ENCODE measurements around the gene SH3BP4.
"Not testable (repeated sequence)": the region's sequence is repeated elsewhere in the genome, so short reads cannot be mapped to it uniquely, and the experiment has no call there.

The SH3BP4 gene

DNA sequence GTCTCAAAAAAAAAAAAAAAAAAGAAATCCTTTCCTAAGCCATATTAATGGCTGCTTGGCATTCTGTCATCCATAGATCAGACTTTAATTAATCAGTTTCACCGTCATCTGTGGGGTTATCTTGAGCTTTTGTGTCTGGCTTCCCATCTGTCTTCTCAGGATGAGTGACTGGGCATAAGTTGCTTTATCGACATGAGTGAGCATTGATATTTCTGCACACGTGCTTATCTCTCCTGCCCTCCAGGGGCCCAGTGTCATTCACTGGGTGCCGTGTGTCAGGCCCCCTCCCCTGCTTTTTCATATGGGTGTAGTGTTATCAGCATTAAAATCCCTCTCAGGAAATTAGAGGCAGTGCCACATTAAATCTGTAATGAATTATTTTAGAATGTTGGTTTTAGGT, 65.6 kb downstream of the SH3BP4 start:
- DNase-seq (ENCODE audit: low read depth), result no peak

DNA sequence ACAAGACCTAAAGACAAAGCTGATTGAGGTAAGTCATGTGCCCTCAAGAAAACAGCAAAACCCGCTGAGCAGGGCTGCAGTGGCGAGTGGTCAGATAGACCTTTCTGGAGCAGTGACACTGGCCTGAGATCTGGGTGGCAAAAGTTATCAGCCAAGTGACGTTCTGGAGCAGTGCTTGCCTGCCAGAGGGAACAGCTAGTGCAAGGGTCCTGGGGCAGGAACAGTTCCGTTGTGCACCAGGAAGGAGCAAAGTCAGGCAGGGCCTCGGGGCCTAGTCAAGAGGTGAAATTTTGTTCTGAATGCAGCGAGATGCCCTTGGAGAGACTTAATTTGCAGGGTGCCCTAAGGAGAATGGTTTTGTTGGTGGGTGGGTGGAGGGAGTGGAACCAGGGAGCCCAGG, 67.0 kb downstream of the SH3BP4 start:
- no peak for DNase-seq (ENCODE audit: low read depth)

DNA sequence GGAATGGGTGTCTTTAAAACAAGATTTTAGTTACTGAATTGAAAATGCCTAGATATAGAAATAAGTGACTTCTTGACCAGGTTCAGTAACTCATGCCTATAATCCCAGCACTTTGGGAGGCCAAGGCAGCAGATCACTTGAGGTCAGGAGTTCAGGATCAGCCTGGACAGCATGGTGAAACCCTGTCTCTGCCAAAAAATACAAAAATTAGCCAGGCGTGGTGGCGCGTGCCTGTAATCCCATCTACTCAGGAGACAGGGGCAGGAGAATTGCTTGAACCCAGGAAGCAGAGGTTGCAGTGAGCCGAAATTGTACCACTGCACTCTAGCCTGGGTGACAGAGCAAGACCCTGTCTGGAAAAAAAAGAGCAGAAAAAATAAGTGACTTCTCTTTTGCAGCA, 68.3 kb downstream of the SH3BP4 start:
- DNase-seq (ENCODE audit: low read depth), result not testable (repeated sequence)

DNA sequence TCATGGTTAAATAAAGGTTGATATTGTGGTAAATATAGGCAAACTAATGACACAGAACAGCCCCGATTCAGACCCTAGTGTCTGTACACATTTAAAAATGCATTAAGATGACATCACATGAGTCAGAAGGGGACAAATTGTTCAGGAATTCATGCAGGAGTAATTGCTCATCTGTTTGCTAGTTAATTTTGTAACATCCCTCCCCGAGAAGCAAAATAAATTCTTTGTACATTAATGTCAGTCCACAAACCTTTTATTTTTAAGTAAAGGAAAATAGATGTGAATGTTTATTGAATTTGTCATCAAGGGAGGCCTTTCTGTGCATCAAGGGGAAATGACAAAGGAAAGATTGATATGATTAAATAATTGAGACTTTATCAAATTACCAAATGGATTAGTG, 69.9 kb downstream of the SH3BP4 start:
- DNase-seq (ENCODE audit: low read depth), result peak; percentile 82

DNA sequence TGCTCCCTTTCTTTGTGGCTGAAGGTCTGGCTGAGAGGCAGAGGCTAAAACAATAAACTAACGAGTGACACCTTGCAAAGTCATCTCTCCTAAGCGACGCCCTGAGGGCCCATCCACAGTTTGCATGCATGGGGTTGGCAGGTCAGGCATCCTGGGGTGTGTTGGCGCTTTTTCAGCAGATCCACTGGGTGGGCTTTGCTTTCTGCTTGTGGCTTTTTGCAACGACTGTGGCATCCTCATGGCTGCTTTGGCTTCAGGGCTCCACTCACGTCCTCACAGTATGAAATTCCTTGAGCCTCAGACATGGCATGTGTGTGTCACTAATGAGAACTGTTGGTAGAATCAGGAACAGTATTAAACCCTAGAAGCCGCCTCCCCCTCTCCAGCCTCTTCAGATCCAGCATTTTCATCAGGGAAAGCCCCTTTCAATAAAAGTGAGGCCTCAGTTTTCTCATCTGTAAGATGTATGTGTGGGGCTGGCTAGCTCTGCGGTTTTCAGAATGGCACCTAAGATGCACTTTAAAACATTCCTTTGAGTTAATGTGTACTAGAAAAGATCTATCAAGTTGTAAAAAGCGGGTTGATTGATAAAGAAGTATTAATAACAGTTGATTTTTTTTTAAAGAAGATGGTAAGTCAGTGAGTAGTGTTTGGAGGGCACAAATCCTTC, 72.5 kb downstream of the SH3BP4 start:
- DNase-seq (ENCODE audit: low read depth), result peak; percentile 44

DNA sequence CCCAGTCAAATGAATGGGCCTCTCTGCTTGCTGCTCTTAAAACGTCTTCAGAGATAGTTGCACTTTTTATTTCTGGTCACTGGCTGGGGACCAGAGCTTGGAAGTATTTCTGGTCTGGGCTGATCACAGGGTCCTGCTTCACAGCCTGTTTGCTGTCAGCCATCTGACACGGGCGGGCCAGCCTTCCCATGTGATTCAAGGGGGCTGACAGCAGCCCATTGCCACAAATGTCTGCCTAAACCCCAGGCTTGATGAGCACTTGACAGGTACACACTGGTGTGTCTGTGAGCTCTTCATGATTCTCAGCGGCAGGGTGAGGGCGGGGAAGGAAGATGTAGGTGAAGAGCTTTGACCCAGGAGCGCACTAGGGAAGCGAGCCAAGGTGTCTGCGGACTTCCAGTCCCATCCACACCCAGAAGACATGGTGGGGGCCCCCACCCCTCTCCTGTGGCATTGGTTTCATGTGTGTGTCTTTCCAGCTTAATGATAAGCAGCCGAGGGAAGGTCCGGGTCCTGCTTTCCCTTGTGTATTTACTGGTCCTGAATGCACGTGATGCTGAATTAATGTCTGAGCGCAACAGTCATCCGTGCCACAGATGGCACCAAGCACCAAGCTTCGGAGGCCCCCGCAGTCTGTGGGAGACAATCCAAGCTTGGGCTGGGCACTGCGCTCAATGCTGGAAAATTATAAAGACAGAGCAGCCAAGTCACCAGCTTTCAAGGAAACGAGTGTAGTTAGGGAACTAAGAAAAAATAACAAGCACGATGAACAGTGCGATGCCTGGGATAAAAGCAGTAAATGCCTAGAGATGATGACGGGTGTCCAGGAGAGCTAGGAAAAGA, 73.3 kb downstream of the SH3BP4 start:
- no peak for DNase-seq (ENCODE audit: low read depth)

DNA sequence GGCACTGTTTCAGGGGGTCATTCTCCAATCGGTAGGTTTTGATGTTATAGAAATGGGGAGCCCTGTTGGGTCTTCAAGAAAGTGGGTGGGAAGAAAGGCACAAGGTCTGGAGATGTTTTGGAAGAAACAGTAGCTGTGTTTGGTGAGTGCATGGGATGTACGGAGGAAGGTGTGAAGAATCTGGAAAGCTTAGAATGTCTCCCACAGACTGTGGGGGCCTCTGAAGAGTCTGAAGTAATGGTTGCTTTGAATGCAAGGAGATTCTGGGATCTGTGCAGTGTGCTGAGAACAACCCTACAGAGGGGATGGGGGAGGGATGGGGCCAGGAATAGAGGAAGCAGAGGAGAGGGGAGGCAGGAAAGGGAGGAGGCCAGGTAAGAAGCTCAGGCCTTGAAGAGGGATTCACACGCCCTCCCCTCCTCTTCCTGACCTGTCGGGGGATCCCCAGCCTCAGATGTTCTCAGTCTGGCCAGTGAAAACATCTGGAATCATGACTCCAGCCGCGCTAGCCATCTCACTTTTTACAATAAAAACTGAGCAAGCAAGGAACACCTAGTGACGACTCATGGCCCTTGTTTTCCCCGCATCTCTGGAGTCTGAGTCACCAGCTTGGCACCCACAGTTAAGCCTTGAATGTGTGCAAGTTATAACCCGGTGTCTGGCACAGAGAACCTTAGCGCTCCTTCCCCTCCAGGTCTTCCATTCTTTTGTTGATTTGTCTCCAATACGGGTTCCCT, 74.2 kb downstream of the SH3BP4 start:
- DNase-seq (ENCODE audit: low read depth), result peak; percentile 71

DNA sequence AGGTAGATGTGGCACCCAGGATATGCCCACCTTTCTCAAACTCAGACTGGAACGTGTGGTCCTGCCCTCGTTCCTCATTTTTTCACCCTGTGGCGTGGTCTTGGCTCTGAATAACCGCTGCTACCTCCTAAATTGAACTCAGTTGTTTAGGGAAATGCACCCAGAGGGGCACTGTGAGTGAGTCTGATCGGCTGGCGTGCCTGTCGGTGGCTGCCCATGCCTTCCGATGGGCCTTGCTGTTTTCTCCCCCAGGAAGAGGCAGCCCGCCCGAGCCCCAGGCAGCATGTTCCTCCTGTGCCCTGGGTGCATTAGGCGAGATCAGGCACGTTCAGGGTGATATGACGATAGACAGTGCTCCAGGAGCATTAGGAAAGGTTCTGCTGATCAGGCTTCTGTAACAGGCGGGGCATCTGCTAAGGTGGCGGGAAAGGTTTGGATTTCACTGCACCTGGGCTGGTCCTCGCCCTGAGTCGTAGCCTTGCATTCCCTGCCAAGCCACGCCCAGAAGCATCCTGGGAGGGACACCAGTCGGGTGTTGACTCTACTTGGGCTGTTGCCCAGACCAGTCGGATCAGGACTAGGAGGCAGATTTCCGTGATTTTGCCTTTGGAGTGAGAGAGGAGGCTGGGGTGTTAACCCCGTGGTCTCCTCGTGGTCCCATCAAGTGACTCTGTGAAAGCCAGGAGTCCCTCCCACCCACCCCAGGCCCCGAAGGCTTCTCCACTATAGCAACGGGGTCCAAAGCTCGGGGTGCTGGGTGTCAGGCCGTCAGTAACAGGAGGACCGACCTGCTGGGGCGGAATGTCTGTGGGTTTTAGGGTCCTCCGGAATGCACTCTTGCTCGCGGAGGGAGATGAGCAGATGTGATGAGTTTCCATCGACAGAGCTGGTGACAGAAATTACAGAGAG, 75.1 kb downstream of the SH3BP4 start:
- peak; percentile 65 for DNase-seq (ENCODE audit: low read depth)

DNA sequence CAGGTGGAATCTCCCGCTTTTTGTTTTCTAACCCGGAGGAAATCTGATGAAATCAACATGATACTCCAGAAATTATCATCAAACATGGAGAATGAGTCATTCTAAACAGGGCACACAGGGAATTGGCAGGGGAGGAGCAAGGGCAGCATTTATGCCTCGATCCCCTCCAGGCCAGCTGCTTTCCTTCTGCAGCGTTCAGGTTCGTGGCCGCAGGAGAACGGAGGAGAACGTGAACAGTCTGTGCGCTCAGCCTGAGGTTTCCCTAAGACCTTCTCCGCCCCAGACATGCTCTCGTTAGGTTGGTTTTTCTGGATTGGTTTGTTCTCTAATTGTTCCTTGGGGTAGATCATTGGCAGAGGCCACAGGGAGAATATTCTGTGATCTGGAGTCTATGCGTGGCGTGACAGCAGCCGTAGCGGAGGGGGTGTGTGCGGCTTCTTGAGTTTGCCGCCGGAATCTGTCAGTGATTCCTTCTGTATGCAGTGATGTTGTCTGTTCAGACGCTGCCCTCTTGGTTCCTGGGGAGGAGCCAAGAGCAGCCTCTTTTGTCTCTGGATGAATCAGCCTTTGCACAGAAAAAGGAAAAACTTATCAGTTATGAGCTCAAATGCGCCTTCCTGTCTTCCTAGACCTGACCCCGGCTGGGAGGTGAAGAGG, 75.9 kb downstream of the SH3BP4 start:
- DNase-seq (ENCODE audit: low read depth), result peak; percentile 83

DNA sequence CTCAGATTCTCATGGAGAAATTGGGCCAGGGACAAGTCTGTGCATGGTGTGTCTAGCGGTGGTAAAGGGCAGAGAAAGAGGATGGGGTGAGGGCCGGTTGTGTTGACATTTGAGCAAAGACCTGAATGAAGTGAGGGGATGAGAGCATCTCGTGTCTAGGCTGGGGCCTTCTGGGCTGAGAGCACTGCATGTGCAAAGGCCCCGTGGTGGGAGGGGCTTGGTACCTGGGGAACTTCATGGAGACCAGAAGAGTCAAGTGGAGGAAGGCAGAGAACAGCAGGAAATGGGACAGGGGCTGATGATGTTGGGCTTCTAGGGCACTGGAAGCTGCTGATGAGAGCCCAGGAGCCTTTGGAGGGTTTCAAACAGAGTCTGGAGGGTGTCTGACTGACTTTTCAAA, 76.8 kb downstream of the SH3BP4 start:
- DNase-seq (ENCODE audit: low read depth), result no peak

DNA sequence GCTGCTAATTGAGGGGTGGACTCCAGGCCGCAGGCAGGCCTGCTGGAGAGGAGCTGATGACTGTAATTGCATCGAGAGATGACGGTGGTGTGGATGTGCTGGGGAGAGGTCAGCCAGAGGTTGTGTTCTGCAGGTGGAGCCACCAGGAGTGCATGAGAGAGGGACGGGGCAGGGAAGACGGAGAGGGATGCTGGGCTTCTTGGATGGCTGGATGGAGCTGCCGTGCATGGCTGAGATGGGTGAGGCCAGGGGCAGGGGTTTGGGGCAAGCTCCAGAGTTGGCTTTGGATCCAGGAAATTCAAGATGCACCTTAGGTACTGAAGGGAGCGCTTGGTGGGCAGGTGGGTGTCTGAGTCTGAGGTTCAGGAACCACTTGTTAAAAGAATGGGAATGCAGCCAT, 77.2 kb downstream of the SH3BP4 start:
- no peak for DNase-seq (ENCODE audit: low read depth)

DNA sequence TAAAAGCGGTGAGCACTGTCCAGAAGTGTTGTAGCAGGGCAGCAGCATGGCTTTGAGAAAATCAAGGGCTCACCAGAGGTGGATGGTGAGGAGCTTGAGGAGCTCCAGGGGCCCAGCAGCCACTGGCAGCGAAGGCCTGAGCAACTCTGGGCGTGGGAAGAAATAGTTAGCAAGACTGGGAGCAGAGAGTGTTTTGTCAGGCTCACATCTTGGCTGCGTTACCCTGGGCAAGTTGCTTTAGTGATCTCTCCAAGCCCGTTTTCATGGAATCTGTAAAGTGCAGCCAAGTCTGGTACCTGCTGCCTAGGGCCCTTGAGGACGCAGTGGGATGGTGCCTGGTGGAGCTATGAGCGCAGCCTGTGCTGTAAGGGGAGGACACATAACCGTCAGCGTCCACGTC, 78.3 kb downstream of the SH3BP4 start:
- no peak for DNase-seq (ENCODE audit: low read depth)

DNA sequence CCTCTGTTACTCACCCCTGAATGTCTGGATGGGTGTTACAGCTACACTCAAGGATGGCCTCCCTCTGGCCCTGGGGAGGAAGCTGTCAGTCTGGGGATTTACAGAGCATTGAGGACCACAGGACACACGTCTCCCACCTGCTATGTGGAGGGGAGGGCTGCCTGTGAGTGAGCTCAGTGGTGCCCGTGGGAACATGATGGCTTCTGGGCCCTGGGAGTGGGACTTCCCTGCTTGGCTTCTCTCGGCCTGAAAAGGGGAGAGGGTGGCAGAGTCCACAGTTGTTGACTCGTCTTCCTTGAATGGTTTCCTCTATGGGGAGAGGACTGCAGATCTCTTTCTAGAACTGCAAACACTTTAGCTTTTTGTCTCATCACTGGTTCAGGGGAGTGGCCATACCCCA, 79.1 kb downstream of the SH3BP4 start:
- no peak for DNase-seq (ENCODE audit: low read depth)

DNA sequence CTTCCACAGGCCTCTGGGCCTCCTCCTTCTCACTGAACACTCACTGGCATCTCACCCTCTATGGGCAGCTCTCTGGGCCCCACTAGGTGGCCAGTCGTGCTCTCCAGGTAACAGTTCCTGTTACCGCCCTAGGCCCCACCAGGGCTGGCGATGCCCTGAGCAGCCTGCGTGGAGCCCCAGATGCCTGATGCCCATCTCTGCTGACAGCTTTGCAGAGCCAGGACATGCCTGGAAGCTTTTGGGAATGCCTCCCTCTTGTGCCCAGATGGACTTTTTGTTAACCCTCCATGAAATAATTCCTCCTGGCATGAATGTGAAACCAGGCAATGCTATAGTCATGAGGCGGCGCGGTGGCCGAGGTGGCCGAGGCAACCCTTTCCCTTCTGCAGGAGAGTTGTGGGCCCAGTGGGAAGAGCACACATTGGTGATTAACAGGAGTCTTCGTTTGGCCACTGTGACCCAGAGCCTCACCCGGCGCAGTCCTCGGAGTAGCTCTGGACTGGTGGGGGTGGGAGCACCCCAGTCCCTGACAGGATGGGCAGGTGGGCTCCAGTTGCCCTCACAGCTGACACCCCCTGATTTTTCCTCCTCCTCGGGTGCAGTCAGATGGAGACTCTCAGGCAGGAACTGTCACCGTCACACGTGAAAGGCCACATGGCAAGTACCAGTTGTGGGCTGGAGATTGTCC, 80.0 kb downstream of the SH3BP4 start:
- DNase-seq (ENCODE audit: low read depth), result no peak

DNA sequence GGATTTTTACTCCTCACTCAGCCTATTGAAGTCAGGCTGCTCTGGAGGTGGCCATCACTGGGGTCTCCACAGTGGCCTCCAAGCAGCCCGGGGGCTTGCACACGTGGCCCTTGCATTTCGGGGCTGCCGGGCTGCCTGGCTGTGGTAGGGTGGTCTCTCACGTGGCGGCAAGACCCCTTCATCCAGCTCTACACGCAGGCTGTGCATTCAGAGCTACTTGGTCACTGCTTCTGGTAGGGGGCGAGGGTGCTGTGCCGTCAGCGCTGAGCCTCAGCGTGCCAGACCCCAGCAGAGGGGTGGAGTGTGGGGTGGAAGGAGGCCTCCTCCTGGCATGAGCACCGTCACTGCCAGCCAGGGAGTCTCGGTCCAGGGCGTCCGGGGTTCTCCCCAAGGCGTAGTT, 80.6 kb downstream of the SH3BP4 start:
- DNase-seq (ENCODE audit: low read depth), result no peak

DNA sequence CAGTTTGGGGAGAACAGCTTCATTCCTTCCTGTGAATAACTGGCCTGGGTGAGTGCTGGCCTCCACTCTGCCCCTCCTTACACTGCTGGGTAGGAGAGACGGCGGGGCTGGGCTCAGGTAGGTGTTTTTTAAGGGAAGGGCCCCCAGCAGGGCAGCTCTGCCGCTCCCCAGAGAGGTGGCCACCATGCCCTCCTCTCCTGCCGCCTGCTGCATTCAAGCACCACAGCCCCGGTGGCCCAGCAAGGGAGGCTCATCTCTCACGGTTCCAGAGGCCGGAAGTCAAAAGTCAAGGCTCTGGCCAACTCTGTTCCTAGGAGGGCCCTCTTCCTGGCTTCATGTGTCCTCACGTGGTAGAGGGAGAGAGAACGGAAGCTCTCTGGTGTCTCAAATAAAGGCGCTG, 81.1 kb downstream of the SH3BP4 start:
- DNase-seq (ENCODE audit: low read depth), result no peak

DNA sequence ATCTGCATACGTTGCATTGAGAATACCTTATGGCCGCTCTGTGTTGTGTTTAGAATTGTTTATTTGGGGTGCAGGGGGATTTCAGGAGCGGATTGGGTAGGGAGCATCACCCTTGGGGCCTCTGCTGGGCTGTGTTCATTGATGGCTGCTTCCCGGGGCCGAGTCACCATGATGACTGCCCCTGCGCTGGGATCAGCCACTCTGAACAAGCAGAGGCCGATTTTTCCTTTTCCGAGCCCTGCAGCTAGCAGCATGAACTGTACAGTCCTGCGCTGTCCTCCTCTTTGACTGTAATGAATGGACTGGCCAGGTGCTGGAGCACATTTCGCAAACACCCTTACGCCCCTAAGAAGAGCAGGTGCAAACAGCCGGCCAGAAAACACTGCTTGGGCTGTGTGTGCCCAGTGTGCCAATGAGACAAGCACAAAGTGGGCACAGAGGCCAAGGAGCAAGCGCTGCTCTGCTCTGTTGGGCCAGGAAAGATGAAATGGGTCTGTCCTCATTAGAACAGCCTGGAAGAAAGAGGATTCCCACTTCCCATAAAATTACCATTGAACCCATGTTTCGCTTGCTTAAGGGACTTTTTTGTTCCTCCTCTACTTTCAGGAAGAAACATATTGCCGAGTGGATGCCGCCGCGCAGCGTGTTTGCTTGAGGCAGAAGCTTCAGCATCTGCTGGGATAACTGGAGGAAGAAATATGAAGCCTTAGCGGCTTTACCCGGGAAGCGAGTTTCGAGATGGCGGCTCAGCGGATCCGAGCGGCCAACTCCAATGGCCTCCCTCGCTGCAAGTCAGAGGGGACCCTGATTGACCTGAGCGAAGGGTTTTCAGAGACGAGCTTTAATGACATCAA, 82.7 kb downstream of the SH3BP4 start:
- DNase-seq (ENCODE audit: low read depth), result no peak

DNA sequence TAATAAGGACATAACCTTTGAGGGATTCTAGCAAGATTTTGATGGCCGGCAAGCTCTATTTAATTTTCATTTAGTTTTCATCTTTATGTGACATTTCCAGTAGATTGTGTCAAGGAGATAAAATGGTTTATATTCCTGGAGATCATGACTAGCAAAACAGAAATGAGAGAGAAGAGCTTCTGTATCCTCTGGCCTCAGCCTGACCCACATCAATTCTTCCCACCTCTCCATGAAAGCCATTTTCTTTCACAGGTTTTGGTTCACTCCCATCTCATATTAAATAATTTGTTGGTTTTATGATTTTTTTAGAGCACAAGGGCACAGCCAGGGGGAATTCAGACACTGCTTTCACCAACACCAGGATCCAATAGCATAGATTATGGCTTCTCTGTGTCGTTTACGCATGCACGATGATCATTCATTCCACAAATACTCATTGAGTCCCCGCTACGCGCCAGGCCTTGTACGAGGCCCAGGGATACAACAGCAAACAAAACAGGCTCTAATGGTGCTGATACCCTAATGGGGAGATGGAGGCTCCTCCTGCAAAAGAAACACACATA, 85.9 kb downstream of the SH3BP4 start:
- DNase-seq (ENCODE audit: low read depth), result no peak

DNA sequence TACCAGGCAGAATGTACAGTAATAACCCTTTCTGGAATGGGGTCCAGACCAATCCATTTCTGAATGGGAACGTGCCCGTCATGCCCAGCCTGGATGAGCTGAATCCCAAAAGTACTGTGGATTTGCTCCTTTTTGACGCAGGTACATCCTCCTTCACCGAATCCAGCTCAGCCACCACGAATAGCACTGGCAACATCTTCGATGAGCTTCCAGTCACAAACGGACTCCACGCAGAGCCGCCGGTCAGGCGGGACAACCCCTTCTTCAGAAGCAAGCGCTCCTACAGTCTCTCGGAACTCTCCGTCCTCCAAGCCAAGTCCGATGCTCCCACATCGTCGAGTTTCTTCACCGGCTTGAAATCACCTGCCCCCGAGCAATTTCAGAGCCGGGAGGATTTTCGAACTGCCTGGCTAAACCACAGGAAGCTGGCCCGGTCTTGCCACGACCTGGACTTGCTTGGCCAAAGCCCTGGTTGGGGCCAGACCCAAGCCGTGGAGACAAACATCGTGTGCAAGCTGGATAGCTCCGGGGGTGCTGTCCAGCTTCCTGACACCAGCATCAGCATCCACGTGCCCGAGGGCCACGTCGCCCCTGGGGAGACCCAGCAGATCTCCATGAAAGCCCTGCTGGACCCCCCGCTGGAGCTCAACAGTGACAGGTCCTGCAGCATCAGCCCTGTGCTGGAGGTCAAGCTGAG, 89.6 kb downstream of the SH3BP4 start:
- no peak for DNase-seq (ENCODE audit: low read depth)

Measured in GM04504 (cell line).